ENCODE data around the gene LRRC34.

LRRC34 gene

GRCh38 chr3:169812332-169813235, at the start of gene LRRC34, which contains the start of gene LRRIQ4:
Gene LRRC34 (minus strand): TSS chr3:169812904. CDS start chr3:169812548, 356 bp downstream.
Gene LRRIQ4 (plus strand): TSS chr3:169812870. CDS start chr3:169821922, 9,052 bp downstream.
- peak; percentile 87 for DNase-seq

DNA sequence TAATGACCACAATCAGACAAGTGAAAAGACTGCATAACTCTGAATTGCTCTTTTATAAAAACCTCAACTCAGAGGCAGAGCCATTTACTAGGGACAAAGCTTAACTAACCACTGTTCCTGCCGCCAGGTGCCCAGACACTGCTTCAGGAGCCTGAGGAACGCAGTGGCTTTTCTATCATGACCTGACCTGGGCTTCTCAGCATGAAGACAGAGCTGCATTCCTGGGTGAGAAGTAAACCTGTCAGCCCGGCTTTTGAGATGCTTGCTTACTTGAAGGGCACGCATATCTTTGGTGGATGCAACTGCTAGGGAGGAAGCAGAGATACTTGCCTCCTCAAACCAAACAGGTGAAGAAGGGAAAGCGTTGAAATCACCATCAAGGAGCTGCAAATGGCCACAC, 49.2 kb upstream of the LRRC34 start:
- no peak for DNase-seq

DNA sequence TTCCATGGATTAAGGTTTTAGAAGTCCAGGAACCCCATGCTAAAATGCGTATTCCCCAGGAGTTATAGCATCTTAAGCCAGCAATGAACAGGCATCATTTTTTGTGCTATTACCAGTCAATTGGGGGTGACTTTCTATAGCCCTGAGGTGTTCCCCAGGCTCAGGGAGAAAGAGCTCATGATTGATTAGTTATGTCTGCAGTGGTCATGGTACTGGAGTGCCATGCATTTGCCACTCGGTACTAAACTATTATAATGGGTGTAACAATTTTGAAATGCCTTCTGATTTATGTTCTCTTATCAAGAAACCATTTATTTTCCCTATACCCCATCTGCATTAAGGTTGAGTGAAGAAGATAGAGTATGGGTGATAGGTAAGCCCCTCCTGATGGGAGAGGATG, 45.1 kb upstream of the LRRC34 start:
- no peak for DNase-seq

DNA sequence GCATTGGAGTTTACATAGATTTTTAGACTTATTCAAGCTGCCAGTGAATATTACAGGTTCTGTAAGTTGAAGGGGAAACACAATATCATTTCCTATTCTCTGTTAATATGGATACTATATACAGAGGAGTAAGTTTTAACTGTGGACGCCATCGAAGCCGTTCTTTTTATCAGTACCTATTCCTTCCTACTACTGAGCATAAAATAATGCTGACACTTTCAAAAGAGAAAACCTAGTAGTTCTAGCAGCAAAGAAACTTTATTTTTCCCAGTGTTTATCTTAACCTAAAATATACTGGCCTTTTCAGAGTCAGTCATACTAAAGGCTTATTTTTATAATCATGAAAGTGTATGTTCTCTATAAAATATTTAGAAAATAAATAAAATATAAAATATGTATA, 42.8 kb upstream of the LRRC34 start:
- no peak for DNase-seq

GRCh38 chr3:169850618-169851017, 37.9 kb upstream of the LRRC34 start:
- DNase-seq: no peak

GRCh38 chr3:169848741-169849140, 36.0 kb upstream of the LRRC34 start:
- DNase-seq: no peak

- peak; percentile 35 for DNase-seq
Observed at GRCh38 chr3:169847896-169848295, 35.2 kb upstream of the LRRC34 start.

GRCh38 chr3:169846458-169847193, 33.9 kb upstream of the LRRC34 start:
- no peak for DNase-seq

DNA sequence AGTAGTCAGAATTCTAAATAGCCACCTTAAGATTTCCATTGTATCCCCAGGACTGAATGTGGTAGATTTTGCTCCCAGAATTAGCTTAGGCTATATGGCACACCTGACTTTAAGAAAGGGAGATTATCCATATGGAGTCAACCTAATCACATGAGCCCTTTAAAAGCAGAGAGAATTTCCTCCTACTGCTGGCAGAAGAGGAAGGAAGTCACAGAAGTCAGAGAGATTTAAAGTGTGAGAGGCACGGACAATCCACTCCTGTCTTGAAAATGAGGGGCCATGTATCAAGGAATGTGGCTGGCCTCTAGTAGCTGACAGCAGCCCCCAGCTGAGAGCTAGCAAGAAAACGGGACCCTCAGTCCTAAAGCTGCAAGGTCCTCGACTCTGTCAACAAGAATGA, 30.3 kb upstream of the LRRC34 start:
- DNase-seq: no peak

DNA sequence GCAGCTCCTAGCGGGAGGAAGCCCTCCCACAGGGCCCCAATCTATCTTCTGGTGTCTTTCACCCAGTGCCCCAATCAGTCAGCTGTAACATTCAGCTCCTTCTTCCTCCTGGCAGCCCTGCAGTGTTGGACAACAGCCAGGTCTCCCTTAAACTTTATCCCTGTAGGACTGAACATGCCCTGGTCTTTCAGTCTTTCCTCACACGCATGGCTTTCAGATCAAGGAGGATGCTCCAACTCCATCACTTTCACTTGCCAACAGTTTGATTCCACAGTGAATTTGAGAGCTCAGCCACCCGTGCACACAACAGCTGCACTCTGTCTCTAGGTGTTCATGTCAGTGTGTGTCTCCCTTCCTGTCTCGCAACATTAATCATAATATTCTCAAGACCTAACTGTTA, 28.5 kb upstream of the LRRC34 start:
- no peak for DNase-seq

DNA sequence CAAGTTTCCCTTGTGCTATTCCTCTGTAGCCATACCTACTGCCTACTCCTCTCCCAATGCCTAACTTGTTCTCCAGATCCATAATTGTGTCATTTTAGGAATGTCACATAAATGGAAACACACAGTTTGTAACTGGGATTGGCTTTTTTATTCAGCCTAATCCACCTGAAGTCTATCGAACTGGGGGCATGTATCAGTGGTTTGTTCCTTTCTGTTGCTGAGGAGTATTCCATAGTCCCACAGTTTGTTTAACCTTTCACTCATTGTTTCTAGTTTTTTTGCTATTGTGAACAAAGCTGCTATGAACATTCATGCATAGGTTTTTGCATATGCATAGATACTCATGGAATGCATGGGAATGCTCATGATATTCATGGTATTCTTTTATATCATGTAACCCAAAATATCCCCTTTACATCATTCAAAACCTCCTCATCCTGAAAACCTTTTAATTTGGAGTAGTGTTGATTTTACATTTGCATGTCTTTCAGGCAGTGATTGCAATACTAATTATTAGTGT, 25.9 kb upstream of the LRRC34 start:
- DNase-seq: no peak

- no peak for DNase-seq
Observed at GRCh38 chr3:169836942-169837275, 24.2 kb upstream of the LRRC34 start.

- DNase-seq: no peak
Observed at GRCh38 chr3:169836078-169836941, 23.6 kb upstream of the LRRC34 start.

DNA sequence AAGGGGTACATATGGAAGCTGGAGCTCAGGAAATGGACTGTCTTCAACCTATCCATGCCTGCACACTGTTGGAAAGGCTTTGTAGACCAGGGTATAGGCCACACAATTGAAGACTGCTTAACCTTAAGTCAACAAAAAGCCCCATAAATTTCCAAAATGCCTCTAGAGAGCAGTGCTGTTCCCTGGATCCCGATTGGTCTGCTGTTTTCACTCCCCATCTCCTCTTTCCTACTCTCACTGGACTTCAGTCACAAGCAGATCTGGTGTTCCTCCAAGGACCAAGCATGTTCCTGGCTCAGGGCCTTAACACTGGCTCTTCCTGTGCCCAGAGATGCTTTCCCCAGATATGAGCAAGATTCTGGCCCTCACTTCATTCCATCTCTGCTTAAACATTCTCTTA, 22.8 kb upstream of the LRRC34 start:
- no peak for DNase-seq

DNA sequence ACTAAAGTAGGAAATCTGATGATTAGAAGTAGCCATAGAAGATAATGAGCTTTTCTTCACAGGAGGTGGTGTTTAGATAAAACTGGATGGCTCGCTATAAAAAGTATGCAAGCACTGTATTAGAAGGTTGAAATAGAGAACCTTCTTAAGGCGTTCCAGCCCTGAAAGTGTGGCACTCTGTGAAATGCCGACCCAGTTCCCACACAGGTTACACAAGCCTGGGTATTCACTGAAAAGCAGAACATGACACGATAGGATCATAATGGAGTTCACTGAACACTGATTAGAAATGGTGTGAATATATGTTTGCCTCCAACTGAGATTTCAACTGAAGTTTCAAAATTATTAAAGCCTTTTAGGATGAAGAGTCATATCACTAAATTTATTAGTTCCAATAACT, 15.0 kb upstream of the LRRC34 start:
- DNase-seq: no peak

- DNase-seq: no peak
Observed at GRCh38 chr3:169825316-169825715, 12.6 kb upstream of the LRRC34 start.

- peak; percentile 14 for DNase-seq
Observed at GRCh38 chr3:169822983-169823382, 10.3 kb upstream of the LRRC34 start.

DNA sequence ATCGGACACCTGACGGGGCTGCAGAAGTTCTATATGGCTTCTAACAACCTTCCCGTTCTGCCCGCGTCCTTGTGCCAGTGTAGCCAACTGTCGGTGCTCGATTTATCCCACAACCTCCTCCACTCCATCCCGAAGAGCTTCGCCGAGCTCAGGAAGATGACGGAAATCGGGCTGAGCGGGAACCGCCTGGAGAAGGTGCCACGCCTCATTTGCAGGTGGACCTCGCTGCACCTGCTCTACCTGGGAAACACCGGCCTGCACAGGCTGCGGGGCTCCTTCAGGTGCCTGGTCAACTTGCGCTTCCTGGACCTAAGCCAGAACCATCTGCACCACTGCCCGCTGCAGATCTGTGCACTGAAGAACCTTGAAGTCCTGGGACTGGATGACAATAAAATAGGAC, 9.8 kb upstream of the LRRC34 start:
- DNase-seq: no peak

DNA sequence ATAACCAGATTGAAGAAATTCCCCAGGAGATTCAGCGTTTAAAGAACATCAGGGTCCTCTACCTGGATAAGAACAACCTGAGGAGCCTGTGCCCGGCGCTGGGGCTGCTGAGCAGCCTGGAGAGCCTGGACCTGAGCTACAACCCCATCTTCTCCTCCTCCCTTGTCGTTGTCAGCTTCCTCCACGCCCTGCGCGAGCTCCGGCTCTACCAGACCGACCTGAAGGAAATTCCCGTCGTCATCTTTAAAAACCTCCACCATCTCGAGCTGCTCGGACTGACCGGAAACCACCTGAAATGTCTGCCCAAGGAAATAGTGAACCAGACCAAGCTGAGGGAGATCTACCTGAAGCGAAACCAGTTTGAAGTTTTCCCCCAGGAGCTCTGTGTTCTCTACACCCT, 9.4 kb upstream of the LRRC34 start:
- no peak for DNase-seq

DNA sequence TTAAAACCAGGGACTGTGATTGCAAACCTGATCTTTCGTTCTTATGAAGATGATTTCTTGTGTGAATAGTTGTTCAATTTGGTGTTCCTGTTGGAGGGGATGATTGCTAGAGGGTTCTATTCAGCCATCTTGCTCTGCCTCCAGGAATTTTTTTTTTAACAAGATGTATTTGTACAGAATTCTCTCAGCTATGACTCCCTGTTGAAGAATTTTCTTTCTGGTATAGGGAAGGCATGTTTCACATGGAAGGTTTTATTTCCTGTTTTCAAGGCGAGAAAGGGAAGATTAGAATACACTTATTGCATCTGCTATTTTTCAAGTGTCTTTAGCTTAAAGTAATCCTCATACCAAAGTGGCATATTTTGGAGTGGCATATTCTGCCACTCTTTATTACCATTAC, 5.6 kb upstream of the LRRC34 start:
- no peak for DNase-seq

- DNase-seq: no peak
Observed at GRCh38 chr3:169815590-169816150, 3.0 kb upstream of the LRRC34 start.

GRCh38 chr3:169813757-169814517, 1.2 kb upstream of the LRRC34 start:
- DNase-seq: peak; percentile 26

Data from NCI-H1092 (cell line).